GM19467 (cell line): ENCODE measurements around the gene AP3B2.
"Not testable (repeated sequence)": the region's sequence is repeated elsewhere in the genome, so short reads cannot be mapped to it uniquely, and the experiment has no call there.

Experiments used
- ATAC-seq: cut with Tn5 transposase; IDR thresholded peaks from one replicate; pipeline ENCODE4 v1.9.1; 2021; ENCODE audit warnings: mild to moderate bottlenecking, moderate library complexity; ENCODE audit not compliant: unreplicated experiment

Gene AP3B2

DNA sequence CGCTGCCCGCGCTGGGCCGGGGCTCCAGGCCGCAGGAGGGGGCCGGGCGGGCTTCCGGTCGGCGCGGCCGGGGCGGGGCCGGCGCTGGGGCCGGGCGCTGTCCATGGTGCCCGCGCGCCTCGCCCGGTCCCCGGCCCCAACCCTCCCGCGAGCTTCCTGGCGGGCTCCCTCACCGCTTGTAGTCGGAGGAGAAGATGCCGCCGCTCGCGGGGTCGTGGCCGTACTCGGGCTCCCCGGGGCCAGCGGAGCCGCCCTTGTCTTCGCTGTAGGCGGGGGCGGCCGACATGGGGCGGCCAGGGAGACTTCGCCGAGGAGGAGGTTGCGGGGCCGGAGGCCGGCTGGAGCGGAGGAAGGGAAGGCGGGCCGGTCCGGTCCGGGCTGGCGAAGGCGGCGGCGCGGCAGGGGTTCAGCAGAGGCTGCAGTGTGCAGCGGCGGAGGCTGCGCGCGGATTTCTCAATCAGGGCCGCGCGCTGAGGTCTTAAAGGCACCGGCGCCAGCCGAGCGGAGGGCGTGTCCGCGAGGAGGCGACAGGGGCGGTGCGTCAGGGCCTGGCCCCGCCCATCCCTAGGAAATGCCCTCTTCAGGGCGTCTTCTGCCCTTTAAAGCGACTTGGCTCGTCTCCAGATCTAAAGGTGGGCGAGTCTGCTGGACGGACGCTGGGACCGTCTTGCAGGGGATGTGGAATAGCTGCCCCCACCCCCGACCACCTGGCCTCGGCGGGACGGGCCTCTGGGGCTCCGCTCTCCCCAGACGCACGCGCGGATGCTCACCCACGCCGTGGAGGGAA lies at the start of gene AP3B2:
TSS of gene AP3B2 (minus strand) at position 455 of the 787 bp plus-strand sequence. CDS start at position 286, 169 bp downstream.
- ATAC-seq = peak; percentile 95

- ATAC-seq = no peak
Observed at GRCh38 chr15:82751308-82751707, 41.6 kb upstream of the AP3B2 start.

DNA sequence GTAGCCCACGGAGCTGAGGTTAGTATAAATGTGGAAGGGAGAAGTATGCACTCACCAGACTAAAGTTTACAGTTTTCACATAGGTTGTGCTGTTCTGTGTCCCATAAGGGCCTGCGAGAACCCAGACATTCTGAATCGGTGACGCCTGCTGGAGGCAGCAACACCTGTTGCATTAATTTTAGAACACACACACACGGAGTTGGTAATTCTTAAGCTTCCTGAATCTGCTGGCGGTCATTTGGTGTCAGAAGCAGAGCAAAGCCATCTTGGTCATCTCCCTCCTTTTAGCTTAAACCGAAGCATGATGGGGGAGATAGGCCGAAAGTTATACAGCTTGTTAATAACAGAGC lies 41.1 kb upstream of the AP3B2 start:
- ATAC-seq = peak; percentile 11

GRCh38 chr15:82749951-82750830 lies 40.5 kb upstream of the AP3B2 start:
- peak; percentile 87 for ATAC-seq

GRCh38 chr15:82748315-82748714 lies 38.6 kb upstream of the AP3B2 start:
- no peak for ATAC-seq

DNA sequence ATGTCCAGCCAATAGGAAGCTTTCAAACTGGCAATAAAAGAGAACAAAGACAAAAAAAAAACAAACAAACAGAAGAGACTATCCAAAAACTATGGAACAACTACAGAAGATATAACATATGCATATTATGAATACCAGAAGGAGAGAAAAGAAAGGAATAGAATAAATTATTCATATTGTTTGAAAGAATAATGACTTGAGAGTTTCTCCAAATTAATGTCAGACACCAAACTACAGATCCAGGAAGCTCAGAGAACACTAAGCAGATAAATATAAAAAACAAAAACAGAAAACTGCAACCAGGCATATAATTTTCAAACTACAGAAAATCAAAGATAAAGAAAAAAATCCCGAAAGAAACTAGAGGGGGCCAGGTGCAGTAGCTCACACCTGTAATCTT lies 34.1 kb upstream of the AP3B2 start:
- ATAC-seq = no peak

DNA sequence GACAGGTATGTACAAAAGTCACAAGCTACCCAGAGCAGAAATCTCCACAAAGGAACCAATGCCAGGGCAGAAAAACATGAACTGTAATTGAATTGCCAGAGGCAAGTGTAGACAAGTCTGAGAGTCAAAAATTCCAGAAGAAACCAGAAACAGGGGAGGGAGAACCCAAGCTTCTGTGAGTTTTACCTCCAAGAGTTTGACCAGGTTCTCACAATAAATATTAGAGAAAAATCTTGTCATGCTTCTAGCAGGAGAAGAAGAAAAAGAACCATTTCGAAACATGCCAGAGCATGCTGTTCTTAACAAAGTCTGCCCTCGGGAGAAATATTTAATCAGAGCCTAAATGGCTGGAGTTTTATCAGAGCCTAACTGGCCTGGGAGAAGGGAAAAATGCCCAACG lies 32.5 kb upstream of the AP3B2 start:
- ATAC-seq = no peak

- no peak for ATAC-seq
Observed at GRCh38 chr15:82739086-82739485, 29.4 kb upstream of the AP3B2 start.

GRCh38 chr15:82737975-82738374 lies 28.3 kb upstream of the AP3B2 start:
- no peak for ATAC-seq

DNA sequence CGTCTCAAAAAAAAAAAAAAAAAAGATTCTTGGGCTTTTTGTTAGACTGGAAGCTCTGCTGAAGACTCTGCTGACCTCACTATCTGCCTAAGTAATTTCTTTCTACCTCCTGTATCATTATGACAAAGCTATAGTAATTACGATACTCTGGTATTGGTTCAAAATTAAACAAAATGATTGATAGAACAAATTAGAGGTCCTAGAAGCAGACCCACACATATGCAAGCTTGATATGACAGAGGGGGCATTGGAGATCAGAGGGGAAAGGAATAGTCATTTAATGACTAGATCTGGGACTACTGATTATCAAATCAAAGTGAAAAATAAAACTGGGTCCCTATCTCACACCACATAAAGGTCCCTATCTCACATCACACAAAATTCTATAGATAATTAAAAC lies 21.9 kb upstream of the AP3B2 start:
- ATAC-seq = no peak

- no peak for ATAC-seq
Observed at GRCh38 chr15:82730022-82730530, 20.4 kb upstream of the AP3B2 start.

GRCh38 chr15:82726816-82727215 lies 17.1 kb upstream of the AP3B2 start:
- ATAC-seq = no peak

GRCh38 chr15:82715003-82715402 lies 5.3 kb upstream of the AP3B2 start:
- ATAC-seq = no peak

DNA sequence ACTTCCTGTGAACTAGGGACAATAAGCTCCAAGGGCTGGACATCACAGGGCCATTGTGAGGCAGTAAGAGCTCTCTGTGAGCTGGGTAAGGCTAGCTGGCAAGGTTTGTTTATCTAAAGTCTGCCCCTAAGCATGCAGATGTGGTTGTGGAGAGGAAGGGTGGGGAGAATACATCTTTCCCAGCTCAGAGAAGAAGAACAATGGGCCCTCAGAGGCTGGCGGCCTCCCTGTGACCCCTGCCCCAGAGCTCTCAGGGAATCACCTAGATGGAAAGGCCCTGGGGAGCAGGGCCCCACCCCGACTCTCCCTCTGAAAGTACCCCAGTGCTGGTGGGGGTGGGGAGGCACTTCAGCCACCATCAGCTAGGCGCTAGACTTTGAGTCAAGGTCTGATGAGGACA lies 4.3 kb upstream of the AP3B2 start:
- no peak for ATAC-seq

- no peak for ATAC-seq
Observed at GRCh38 chr15:82712036-82712435, 2.4 kb upstream of the AP3B2 start.

GRCh38 chr15:82710926-82711490 lies 1.3 kb upstream of the AP3B2 start:
- no peak for ATAC-seq

GRCh38 chr15:82710208-82710555 lies 507 bp upstream of the AP3B2 start:
- no peak for ATAC-seq

DNA sequence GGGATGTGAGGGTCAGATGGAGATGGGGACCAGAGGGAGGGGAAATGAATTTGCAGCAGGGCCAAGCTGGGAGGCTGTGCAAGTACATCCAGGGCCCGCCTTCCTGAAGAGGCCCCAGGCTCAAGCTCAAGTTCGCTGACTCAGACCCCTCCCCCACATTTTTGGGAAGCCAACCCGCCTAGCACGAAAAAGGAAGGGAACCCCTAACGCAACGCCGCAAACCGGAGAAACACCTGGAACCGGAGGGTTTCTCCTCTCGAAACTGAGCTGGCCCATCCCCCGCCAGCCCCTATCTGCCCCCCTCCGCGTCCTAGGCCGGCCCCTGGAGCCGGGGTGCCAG lies 624 bp downstream of the AP3B2 start:
- no peak for ATAC-seq

DNA sequence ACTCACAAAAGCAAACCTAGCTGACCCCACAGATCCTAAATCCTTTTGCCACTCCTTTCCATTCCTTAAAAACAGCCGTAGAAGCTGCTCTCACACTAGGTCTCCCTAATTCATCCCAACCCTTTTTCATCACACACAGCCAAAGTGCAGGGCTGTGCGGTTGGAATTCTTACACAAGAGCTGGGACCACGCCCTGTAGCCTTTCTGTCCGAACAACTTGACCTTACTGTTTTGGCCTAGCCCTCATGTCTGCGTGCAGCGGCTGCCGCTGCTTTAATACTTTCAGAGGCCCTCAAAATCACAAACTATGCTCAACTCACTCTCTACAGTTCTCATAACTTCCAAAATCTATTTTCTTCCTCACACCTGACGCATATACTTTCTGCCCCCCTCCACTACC lies 3.8 kb downstream of the AP3B2 start:
- ATAC-seq = not testable (repeated sequence)

DNA sequence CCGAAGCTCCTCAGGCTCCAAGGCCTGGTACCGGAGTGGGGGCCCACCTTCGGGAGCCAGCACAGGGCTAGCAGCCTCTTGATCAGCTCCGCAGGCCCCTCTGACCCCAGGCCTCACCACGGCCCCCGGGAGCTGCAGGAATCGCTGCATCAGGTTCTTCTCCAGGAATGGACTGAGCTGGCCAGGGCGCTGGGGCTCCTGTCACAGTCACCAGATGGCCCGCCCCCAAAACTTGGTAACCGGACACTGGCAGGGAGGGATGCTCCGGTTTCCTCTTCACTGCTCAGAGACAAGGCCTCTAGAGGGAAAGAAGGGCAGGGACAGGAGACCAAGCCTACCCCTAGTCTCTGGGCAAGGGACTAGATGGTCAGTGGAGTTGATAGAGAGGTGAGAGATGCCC lies 9.9 kb downstream of the AP3B2 start:
- no peak for ATAC-seq

- no peak for ATAC-seq
Observed at GRCh38 chr15:82698711-82699345, 10.8 kb downstream of the AP3B2 start.
